Memory B cell (primary cell): ENCODE data around the gene ZFP14.

Source experiments
- ATAC-seq: fragments of 150-1000 bp; cut with Tn5 transposase; 2 replicates; pipeline ENCODE4 v1.10.0; 2021; ENCODE audit warnings: low read depth, mild to moderate bottlenecking, moderate library complexity
- DNase-seq, 2 donors: peaks; one replicate each; pipeline ENCODE4 v3.0.0; 2022; ENCODE audit warnings: low spot score in 2 of 2
- H3K27ac Mint-ChIP-seq: one replicate; pipeline ENCODE4 v1.8.0; 2022; ENCODE audit warnings: mild to moderate bottlenecking, moderate library complexity, mixed read lengths
- H3K27me3 Mint-ChIP-seq: one replicate; pipeline ENCODE4 v1.8.0; 2022; ENCODE audit warnings: mixed read lengths
- H3K36me3 Mint-ChIP-seq: one replicate; pipeline ENCODE4 v1.8.0; 2022; ENCODE audit warnings: mild to moderate bottlenecking, mixed read lengths
- H3K4me1 Mint-ChIP-seq: one replicate; pipeline ENCODE4 v1.8.0; 2022; ENCODE audit warnings: mixed read lengths
- H3K4me3 Mint-ChIP-seq: one replicate; pipeline ENCODE4 v1.8.0; 2022; ENCODE audit warnings: mild to moderate bottlenecking, moderate library complexity, mixed read lengths
- H3K9me3 Mint-ChIP-seq: one replicate; pipeline ENCODE4 v1.8.0; 2022; ENCODE audit warnings: mixed read lengths

Gene ZFP14

GRCh38 chr19:36378625-36379509 lies at the start of gene ZFP14:
ZFP14 (minus strand) TSS chr19:36379201; CDS start chr19:36367892, 11,309 bp downstream.
- Mint-ChIP-seq H3K36me3 (no peaks in the 10 kb centered on the region), H3K4me3 (peak within 1 kb of the TSS; percentile 95), H3K4me1 (peaks cover 12% of the 10 kb centered on the region), H3K27me3 (no peaks in the 10 kb centered on the region), H3K9me3 (no peaks in the 10 kb centered on the region), H3K27ac (peak within 1 kb of the TSS; percentile 96)
- ATAC-seq (peak; percentile 97), DNase-seq (peak; percentile 91 to 94)

- Mint-ChIP-seq H3K4me3 (no peak overlapping the region), H3K9me3 (peaks cover 6% of the 10 kb centered on the region), H3K27me3 (peaks cover 12% of the 10 kb centered on the region), H3K36me3 (peaks cover 2% of the 10 kb centered on the region), H3K27ac (no peak overlapping the region), H3K4me1 (peaks cover 3% of the 10 kb centered on the region)
- DNase-seq (no peak), ATAC-seq (no peak)
These were observed 44.9 kb upstream of the ZFP14 start for GRCh38 chr19:36423925-36424324.

- Mint-ChIP-seq H3K4me3 (peak overlapping the region; percentile 24), H3K27ac (no peak overlapping the region), H3K36me3 (peaks cover 2% of the 10 kb centered on the region), H3K4me1 (peaks cover 13% of the 10 kb centered on the region), H3K9me3 (peaks cover 4% of the 10 kb centered on the region), H3K27me3 (peaks cover 10% of the 10 kb centered on the region)
- no peak for ATAC-seq
- DNase-seq: no peak
These were observed 42.9 kb upstream of the ZFP14 start for GRCh38 chr19:36421749-36422481.

GRCh38 chr19:36420961-36421748 lies 42.2 kb upstream of the ZFP14 start:
- Mint-ChIP-seq H3K4me1 (peaks cover 13% of the 10 kb centered on the region), H3K27ac (no peak overlapping the region), H3K36me3 (peaks cover 2% of the 10 kb centered on the region), H3K9me3 (peaks cover 2% of the 10 kb centered on the region), H3K27me3 (peaks cover 10% of the 10 kb centered on the region), H3K4me3 (peak overlapping the region; percentile 59)
- no peak for DNase-seq
- ATAC-seq: no peak

GRCh38 chr19:36418287-36419001 lies 39.4 kb upstream of the ZFP14 start, which contains the start of gene ZFP82:
ZFP82 (minus strand) TSS chr19:36418644; CDS start chr19:36409789, 8,855 bp downstream.
- Mint-ChIP-seq H3K4me3 (peak within 1 kb of the TSS; percentile 98), H3K4me1 (peaks cover 13% of the 10 kb centered on the region), H3K36me3 (peaks cover 2% of the 10 kb centered on the region), H3K9me3 (no peaks in the 10 kb centered on the region), H3K27me3 (peaks cover 7% of the 10 kb centered on the region), H3K27ac (peak within 1 kb of the TSS; percentile 98)
- DNase-seq: peak; percentile 76 to 84
- ATAC-seq: peak; percentile 91

- Mint-ChIP-seq H3K4me1 (peaks cover 13% of the 10 kb centered on the region), H3K27ac (peak overlapping the region; percentile 98), H3K27me3 (peaks cover 6% of the 10 kb centered on the region), H3K36me3 (peaks cover 3% of the 10 kb centered on the region), H3K4me3 (peak overlapping the region; percentile 98), H3K9me3 (no peaks in the 10 kb centered on the region)
- ATAC-seq: no peak
- no peak for DNase-seq
These were observed 38.8 kb upstream of the ZFP14 start for GRCh38 chr19:36417752-36418286.

GRCh38 chr19:36409841-36410240 lies 30.8 kb upstream of the ZFP14 start:
- peaks cover 41% of the 10 kb centered on the region for H3K36me3 Mint-ChIP-seq
- ATAC-seq (no peak), DNase-seq (no peak)
- peaks cover 7% of the 10 kb centered on the region for H3K4me1 Mint-ChIP-seq
- H3K27me3 Mint-ChIP-seq: no peaks in the 10 kb centered on the region
- no peak overlapping the region for H3K4me3 Mint-ChIP-seq
- H3K9me3 Mint-ChIP-seq: peaks cover 1% of the 10 kb centered on the region
- no peak overlapping the region for H3K27ac Mint-ChIP-seq

GRCh38 chr19:36408101-36408500 lies 29.1 kb upstream of the ZFP14 start:
- no peak for DNase-seq
- Mint-ChIP-seq H3K36me3 (peaks cover 48% of the 10 kb centered on the region), H3K27me3 (no peaks in the 10 kb centered on the region), H3K27ac (no peak overlapping the region), H3K4me3 (no peak overlapping the region), H3K9me3 (peaks cover 1% of the 10 kb centered on the region), H3K4me1 (peaks cover 7% of the 10 kb centered on the region)
- ATAC-seq: no peak

- H3K4me1 Mint-ChIP-seq: peaks cover 13% of the 10 kb centered on the region
- H3K9me3 Mint-ChIP-seq: peaks cover 6% of the 10 kb centered on the region
These were observed 25.5 kb upstream of the ZFP14 start for GRCh38 chr19:36404498-36404897.

GRCh38 chr19:36401475-36401874 lies 22.5 kb upstream of the ZFP14 start:
- H3K27ac Mint-ChIP-seq: peak overlapping the region; percentile 81
- DNase-seq: peak in 1 of 2 donors; percentile 47
- H3K4me3 Mint-ChIP-seq: peak overlapping the region; percentile 74

More at GRCh38 chr19:36404498-36404897, 25.5 kb upstream of the ZFP14 start:
- Mint-ChIP-seq H3K36me3 (peaks cover 40% of the 10 kb centered on the region), H3K27me3 (no peaks in the 10 kb centered on the region), H3K4me3 (no peak overlapping the region), H3K27ac (no peak overlapping the region)
- ATAC-seq (no peak), DNase-seq (no peak)

GRCh38 chr19:36398571-36398970 lies 19.6 kb upstream of the ZFP14 start:
- Mint-ChIP-seq H3K27me3 (no peaks in the 10 kb centered on the region), H3K27ac (no peak overlapping the region)

More at GRCh38 chr19:36401475-36401874, 22.5 kb upstream of the ZFP14 start:
- ATAC-seq: peak; percentile 97
- H3K36me3 Mint-ChIP-seq: peaks cover 37% of the 10 kb centered on the region
- H3K4me1 Mint-ChIP-seq: peaks cover 13% of the 10 kb centered on the region
- H3K27me3 Mint-ChIP-seq: no peaks in the 10 kb centered on the region
- H3K9me3 Mint-ChIP-seq: peaks cover 8% of the 10 kb centered on the region

GRCh38 chr19:36392916-36393673 lies 14.1 kb upstream of the ZFP14 start:
- no peak for ATAC-seq
- Mint-ChIP-seq H3K27me3 (no peaks in the 10 kb centered on the region), H3K4me3 (no peak overlapping the region), H3K27ac (no peak overlapping the region), H3K36me3 (peaks cover 50% of the 10 kb centered on the region), H3K9me3 (peaks cover 23% of the 10 kb centered on the region), H3K4me1 (no peaks in the 10 kb centered on the region)
- no peak for DNase-seq

More at GRCh38 chr19:36398571-36398970, 19.6 kb upstream of the ZFP14 start:
- no peak overlapping the region for H3K4me3 Mint-ChIP-seq
- DNase-seq (no peak), ATAC-seq (no peak)
- peaks cover 13% of the 10 kb centered on the region for H3K4me1 Mint-ChIP-seq
- peaks cover 43% of the 10 kb centered on the region for H3K36me3 Mint-ChIP-seq
- peaks cover 18% of the 10 kb centered on the region for H3K9me3 Mint-ChIP-seq
